HFFc6 (cell line): ENCODE results near the gene STRA8. TPM values are rescaled to one million over a fixed set of nuclear protein-coding genes. Genes with fewer than 3 reads are reported as not detected.
"Not testable (repeated sequence)": the region's sequence is repeated elsewhere in the genome, so short reads cannot be mapped to it uniquely, and the experiment has no call there.

Source experiments
- DNase-seq: peaks from one replicate; pipeline ENCODE4 v3.0.0-alpha.2; 2018
- H3K27ac Mint-ChIP-seq: 2 replicates; pipeline ENCODE4 v1.8.0; 2020; ENCODE audit warnings: mild to moderate bottlenecking, mixed read lengths
- H3K27me3 Mint-ChIP-seq: 2 replicates; pipeline ENCODE4 v1.8.0; 2021; ENCODE audit warnings: mild to moderate bottlenecking, moderate library complexity, mixed read lengths; ENCODE audit not compliant: insufficient read depth
- H3K36me3 Mint-ChIP-seq: 2 replicates; pipeline ENCODE4 v1.8.0; 2021; ENCODE audit warnings: low read depth, mixed read lengths
- H3K4me1 Mint-ChIP-seq: 2 replicates; pipeline ENCODE4 v1.8.0; 2020; ENCODE audit warnings: low read depth, mixed read lengths
- H3K4me3 Mint-ChIP-seq: 2 replicates; pipeline ENCODE4 v1.8.0; 2020; ENCODE audit warnings: mild to moderate bottlenecking, moderate library complexity, mixed read lengths
- H3K9me3 Mint-ChIP-seq: 2 replicates; pipeline ENCODE4 v1.8.0; 2020; ENCODE audit warnings: mild to moderate bottlenecking, mixed read lengths
- CTCF ChIP-seq: fragments of 200-600 bp; sonication (generic); IDR thresholded peaks from 2 replicates; pipeline ENCODE4 v1.5.0; 2021; ENCODE audit warnings: antibody characterized with exemption, mild to moderate bottlenecking
- total RNA-seq, 6 experiments: library from RNA; stranded (reverse); fragmentation: NEBNext Ultra II Directional; extraction: Animal tissue kit (Norgen Biotek cat#: 25700); gene quantifications; 2 replicates in 1 of 6; 3 replicates in 5 of 6; pipeline ENCODE4 v1.2.3, GENCODE V29; 2021

The STRA8 gene
- total RNA-seq, 6 experiments from 2014 or later = not detected

- Mint-ChIP-seq H3K9me3 (no peaks in the 10 kb centered on the region), H3K4me1 (peaks cover 56% of the 10 kb centered on the region), H3K27ac (no peak overlapping the region), H3K27me3 (no peaks in the 10 kb centered on the region; the same call in none of the 2 replicates), H3K36me3 (peaks cover 29% of the 10 kb centered on the region), H3K4me3 (no peak overlapping the region; the same call in 1 of the 2 replicates)
- no peak for TF ChIP-seq CTCF
- DNase-seq = no peak
These were observed 24.3 kb upstream of the STRA8 start for GRCh38 chr7:135209225-135209834.

- Mint-ChIP-seq H3K27me3 (no peaks in the 10 kb centered on the region; the same call in none of the 2 replicates), H3K9me3 (no peaks in the 10 kb centered on the region), H3K4me3 (peak overlapping the region; percentile 90), H3K27ac (peak overlapping the region; percentile 92), H3K36me3 (peaks cover 15% of the 10 kb centered on the region), H3K4me1 (peaks cover 43% of the 10 kb centered on the region)
- no peak for TF ChIP-seq CTCF
- DNase-seq = no peak
These were observed 22.8 kb upstream of the STRA8 start for GRCh38 chr7:135210888-135211178.

- Mint-ChIP-seq H3K36me3 (peaks cover 9% of the 10 kb centered on the region; the same call in 1 of the 2 replicates), H3K9me3 (no peaks in the 10 kb centered on the region), H3K27me3 (no peaks in the 10 kb centered on the region; the same call in none of the 2 replicates), H3K27ac (peak within 1 kb of the TSS; percentile 92), H3K4me1 (peaks cover 37% of the 10 kb centered on the region), H3K4me3 (peak within 1 kb of the TSS; percentile 90)
- TF ChIP-seq CTCF = no peak; the same call in 1 of the 2 replicates
- DNase-seq = peak; percentile 87
These were observed 22.3 kb upstream of the STRA8 start, which contains the start of gene WDR91 for GRCh38 chr7:135211179-135211945. TSS of gene WDR91 (minus strand) at chr7:135211526. CDS start at chr7:135211502, 24 bp downstream.

- H3K4me1 Mint-ChIP-seq = peaks cover 30% of the 10 kb centered on the region
- H3K9me3 Mint-ChIP-seq, H3K27me3 Mint-ChIP-seq, H3K36me3 Mint-ChIP-seq: not testable (repeated sequence)
- H3K27ac Mint-ChIP-seq = peak overlapping the region; percentile 87
- H3K4me3 Mint-ChIP-seq = peak overlapping the region; percentile 90
- peak; percentile 28 for DNase-seq
These were observed 21.5 kb upstream of the STRA8 start for GRCh38 chr7:135211946-135212685.

- Mint-ChIP-seq H3K4me3 (no peak overlapping the region), H3K27ac (no peak overlapping the region), H3K4me1 (peaks cover 13% of the 10 kb centered on the region), H3K36me3 (no peaks in the 10 kb centered on the region), H3K9me3 (no peaks in the 10 kb centered on the region), H3K27me3 (peaks cover 6% of the 10 kb centered on the region)
- TF ChIP-seq CTCF = no peak
- no peak for DNase-seq
These were observed 19.8 kb upstream of the STRA8 start for GRCh38 chr7:135213831-135214230.

- Mint-ChIP-seq H3K9me3 (no peaks in the 10 kb centered on the region), H3K4me1 (peaks cover 6% of the 10 kb centered on the region; the same call in 1 of the 2 replicates), H3K27ac (no peak overlapping the region), H3K27me3 (peaks cover 9% of the 10 kb centered on the region), H3K36me3 (no peaks in the 10 kb centered on the region), H3K4me3 (no peak overlapping the region)
- TF ChIP-seq CTCF = no peak
- no peak for DNase-seq
These were observed 18.5 kb upstream of the STRA8 start for GRCh38 chr7:135215180-135215579.
